GM12878 (cell line): ENCODE data around the gene CPVL. TPM values are rescaled to one million over a fixed set of nuclear protein-coding genes. Genes with fewer than 3 reads are reported as not detected.

Experiments
- ATAC-seq: fragments of 200-7000 bp; cut with Tn5 transposase; 3 replicates; pipeline ENCODE4 v1.9.1; 2020; ENCODE audit warnings: mild to moderate bottlenecking, moderate library complexity
- BruUV-seq: library from RNA; stranded (reverse); fragments of 400-500 nt; replicated peaks from 2 replicates; lab custom pipeline; 2021; lab: Mats Ljungman, UMichigan
- CTCF ChIA-PET: fragments of 300-600 bp; sonication (Branson Sonifier 250); formaldehyde crosslinking; extraction: SDS; loops from one replicate; lab custom pipeline; 2021; ENCODE audit warnings: inconsistent platforms; lab: Yijun Ruan, JAX
- POLR2A ChIA-PET: fragments of 350-600 bp; formaldehyde crosslinking; extraction: SDS; loops from one replicate; lab custom pipeline; 2021; ENCODE audit warnings: inconsistent platforms; lab: Charles Lee
- RAD21 ChIA-PET: fragments of 300-600 bp; sonication (Branson Sonifier 250); formaldehyde crosslinking; loops from one replicate; lab custom pipeline; 2023; ENCODE audit warnings: antibody characterized with exemption; ENCODE audit not compliant: unreplicated experiment; lab: Charles Lee
- SMC1A ChIA-PET: fragments of 300-600 bp; sonication (Branson Sonifier 250); formaldehyde crosslinking; loops from one replicate; lab custom pipeline; 2023; ENCODE audit not compliant: unreplicated experiment, uncharacterized antibody; lab: Charles Lee
- DNase-seq: peaks from one replicate; pipeline ENCODE4 v3.0.0-alpha.2; 2011; ENCODE audit warnings: low read depth, low spot score
- FAIRE-seq: peaks from 3 replicates; lab custom pipeline; 2011; peaks lifted over from hg19 to GRCh38; lab: Jason Lieb, UNC
- H2AFZ ChIP-seq: 2 replicates; pipeline ENCODE4 v1.6.0; 2011; ENCODE audit warnings: low read depth, low read length, control low read depth; ENCODE audit not compliant: control insufficient read depth
- H3K27ac ChIP-seq: 2 replicates; pipeline ENCODE4 v1.5.1; 2011; ENCODE audit warnings: control low read depth; ENCODE audit not compliant: control insufficient read depth, insufficient read depth
- H3K27me3 ChIP-seq, 2 experiments: replicated peaks in 1 of 2; 2 replicates each; pipeline versions ENCODE4 v1.6.0 to v1.6.1; 2011; ENCODE audit warnings: low read length in 1 of 2; ENCODE audit not compliant: control insufficient read depth in 2 of 2, insufficient read depth in 2 of 2
- H3K36me3 ChIP-seq, 2 experiments: 2 replicates each; pipeline ENCODE4 v1.5.1; 2011; ENCODE audit warnings: low read length in 1 of 2; ENCODE audit not compliant: control insufficient read depth in 2 of 2, insufficient read depth in 2 of 2
- H3K4me1 ChIP-seq: 2 replicates; pipeline ENCODE4 v1.6.1; 2011; ENCODE audit warnings: mild to moderate bottlenecking, low read length, moderate library complexity, mixed read lengths; ENCODE audit not compliant: control insufficient read depth, insufficient read depth
- H3K4me2 ChIP-seq: 2 replicates; pipeline ENCODE4 v1.6.0; 2011; ENCODE audit warnings: control low read depth; ENCODE audit not compliant: control insufficient read depth, insufficient read depth
- H3K4me3 ChIP-seq: fragments of 200-600 bp; sonication (generic); 2 replicates; pipeline ENCODE4 v1.5.1; 2016
- H3K79me2 ChIP-seq: 2 replicates; pipeline ENCODE4 v1.6.0; 2011; ENCODE audit warnings: low read length; ENCODE audit not compliant: control insufficient read depth, insufficient read depth
- H3K9ac ChIP-seq: 2 replicates; pipeline ENCODE4 v1.8.0; 2011; ENCODE audit warnings: low read length, control low read depth, mixed read lengths; ENCODE audit not compliant: control insufficient read depth, insufficient read depth
- H3K9me3 ChIP-seq: replicated peaks from 3 replicates; pipeline ENCODE4 v1.5.1; 2011; ENCODE audit warnings: mild to moderate bottlenecking, low read length; ENCODE audit not compliant: control insufficient read depth, insufficient read depth
- H4K20me1 ChIP-seq: 2 replicates; pipeline ENCODE4 v1.6.0; 2011; ENCODE audit not compliant: control insufficient read depth, insufficient read depth
- BHLHE40 ChIP-seq, 2 experiments: fragments of 450-650 bp in 1 of 2; IDR thresholded peaks; 2 replicates each; pipeline ENCODE4 v1.6.1; 2011 to 2017; ENCODE audit warnings: low read depth in 2 of 2, borderline replicate concordance in 1 of 2, improper control_type of control experiment in 1 of 2, low read length in 1 of 2, mild to moderate bottlenecking in 1 of 2
- CHD4 ChIP-seq: fragments of 200-600 bp; sonication (generic); IDR thresholded peaks from 2 replicates; pipeline ENCODE4 v1.6.1; 2016; ENCODE audit warnings: mild to moderate bottlenecking
- JUND ChIP-seq: IDR thresholded peaks from 2 replicates; pipeline ENCODE4 v1.6.1; 2012; ENCODE audit warnings: low read depth, mild to moderate bottlenecking, low read length, improper control_type of control experiment, moderate library complexity
- KDM1A ChIP-seq: fragments of 200-600 bp; sonication (generic); IDR thresholded peaks from 2 replicates; pipeline ENCODE4 v1.6.1; 2016; ENCODE audit warnings: borderline replicate concordance
- KLF5 ChIP-seq: fragments of 450-650 bp; IDR thresholded peaks from 2 replicates; pipeline ENCODE4 v1.6.1; 2014; ENCODE audit warnings: mild to moderate bottlenecking; ENCODE audit not compliant: partially characterized antibody
- SMARCA5 ChIP-seq: fragments of 450-650 bp; IDR thresholded peaks from 2 replicates; pipeline ENCODE4 v1.6.1; 2017; ENCODE audit warnings: mild to moderate bottlenecking
- SREBF2 ChIP-seq: IDR thresholded peaks from 2 replicates; pipeline ENCODE4 v1.6.1; 2012; ENCODE audit warnings: mild to moderate bottlenecking, low read length
- ZBED1 ChIP-seq: IDR thresholded peaks from 2 replicates; pipeline ENCODE4 v1.6.1; 2016; ENCODE audit warnings: borderline replicate concordance
- ZSCAN29 ChIP-seq: fragments of 450-650 bp; IDR thresholded peaks from 2 replicates; pipeline ENCODE4 v1.6.1; 2017; ENCODE audit warnings: mild to moderate bottlenecking, moderate library complexity
- WGBS: methylation state at CpG from one replicate; pipeline ENCODE4 v1.1.6; 2016; ENCODE audit warnings: low lambda C conversion rate; ENCODE audit not compliant: insufficient replicate concordance, insufficient coverage; ENCODE audit errors: missing lambda C conversion rate; 5-methylcytosine and 5-hydroxymethylcytosine counted together
- in situ Hi-C: fragments of 300-500 bp; cut with MboI; formaldehyde crosslinking; loops from 9 replicates; pipeline ENCODE4 v1.14.3; 2018; ENCODE audit warnings: mixed read lengths
- intact Hi-C: fragments of 100-400 bp; cut with micrococcal nuclease; formaldehyde crosslinking; loops from one replicate; pipeline ENCODE4 v1.14.2; 2022; ENCODE audit not compliant: unreplicated experiment
- polyA plus RNA-seq, 11 experiments: library from polyadenylated mRNA; depleted of rRNA in 4 of 11; unstranded in 6 of 11; stranded (reverse) in 5 of 11; fragments of >200 nt; fragmentation: Nextera tagmentation in 4 of 11; fragmentation: Illumina TruSeq in 1 of 11; extraction: Ambion mirVana in 4 of 11; extraction: Trizol in 1 of 11; gene quantifications; 1 replicate in 1 of 11; 2 replicates in 10 of 11; pipeline versions ENCODE4 v1.2.1 to v1.2.3, GENCODE V29; 2011 to 2016; ENCODE audit warnings: inconsistent platforms in 2 of 11, missing spikeins in 2 of 11, low read depth in 1 of 11
- total RNA-seq, 4 experiments: library from RNA; depleted of rRNA in 3 of 4; stranded (reverse); fragments of >200 nt in 3 of 4; fragmentation: Illumina TruSeq in 1 of 4; extraction: Trizol in 1 of 4; gene quantifications; 2 replicates each; pipeline versions ENCODE4 v1.2.1 to v1.2.3, GENCODE V29; 2013 to 2021
- TF ChIP-seq, protein P1 (sequence below): IDR thresholded peaks from 2 replicates; pipeline ENCODE4 v1.6.1; 2012; ENCODE audit warnings: low read depth, low read length, improper control_type of control experiment
- TF ChIP-seq, protein P2 (sequence below): IDR thresholded peaks from 2 replicates; pipeline ENCODE4 v1.6.1; 2011; ENCODE audit warnings: borderline replicate concordance, low read depth, mild to moderate bottlenecking, moderate library complexity, mixed read lengths, low read length; ENCODE audit not compliant: insufficient read depth; ENCODE audit errors: extremely low read length

Gene CPVL
- total and polyA plus RNA-seq, 10 of the 15 experiments (the other 5 are each of a cell fraction or from before 2014, with no cell fraction given), result 0.59 TPM; not detected in 9

DNA sequence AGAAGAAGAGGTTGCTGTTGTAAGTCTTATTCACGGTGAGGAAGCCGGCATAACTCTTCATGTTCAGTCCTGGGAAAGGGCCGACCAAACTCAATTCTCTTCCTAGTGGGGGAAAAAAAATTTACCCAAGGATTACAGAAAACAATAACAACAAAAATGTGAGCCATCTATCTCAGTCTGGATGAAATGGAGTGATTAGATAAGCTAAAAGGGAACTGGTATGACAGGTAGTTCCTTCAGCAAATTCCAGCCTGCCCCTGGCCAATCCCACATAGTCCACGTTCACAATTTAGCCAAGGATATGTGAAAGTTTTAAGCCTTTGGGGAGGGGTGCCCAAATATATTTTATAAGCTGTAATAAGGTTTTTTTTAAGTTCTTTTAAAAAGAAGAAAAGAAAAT lies 33.6 kb downstream of the CPVL start:
- no TSS peak for BruUV-seq
- Histone ChIP-seq H3K9ac (no peak overlapping the region), H3K27ac (no peak overlapping the region), H3K4me2 (no peak overlapping the region), H3K79me2 (no peaks in the 10 kb centered on the region), H3K4me1 (no peaks in the 10 kb centered on the region), H3K36me3 (no peaks in the 10 kb centered on the region), H2AFZ (no peak overlapping the region), H4K20me1 (no peaks in the 10 kb centered on the region), H3K4me3 (no peak overlapping the region), H3K9me3 (no peaks in the 10 kb centered on the region), H3K27me3 (peaks cover 3% of the 10 kb centered on the region in 2 experiments; a peak in 2 of 4 replicates)
- 43% methylated on average over 4 of the region's 4 CpGs for WGBS
- ChIA-PET SMC1A (interaction anchor here (1.3 kb wide), 1 partner anchor 296 kb away, joined by 3 read pairs; no protein-coding TSS in a partner anchor), POLR2A (no interaction called here), RAD21 (no interaction called here), CTCF (interaction anchor here (0.6 to 3.3 kb wide), 3 partner anchors 11 to 191 kb away, joined by 3 to 10 read pairs (median 7); no protein-coding TSS in a partner anchor)
- TF ChIP-seq JUND, result no peak
- TF ChIP-seq, protein P1, sequence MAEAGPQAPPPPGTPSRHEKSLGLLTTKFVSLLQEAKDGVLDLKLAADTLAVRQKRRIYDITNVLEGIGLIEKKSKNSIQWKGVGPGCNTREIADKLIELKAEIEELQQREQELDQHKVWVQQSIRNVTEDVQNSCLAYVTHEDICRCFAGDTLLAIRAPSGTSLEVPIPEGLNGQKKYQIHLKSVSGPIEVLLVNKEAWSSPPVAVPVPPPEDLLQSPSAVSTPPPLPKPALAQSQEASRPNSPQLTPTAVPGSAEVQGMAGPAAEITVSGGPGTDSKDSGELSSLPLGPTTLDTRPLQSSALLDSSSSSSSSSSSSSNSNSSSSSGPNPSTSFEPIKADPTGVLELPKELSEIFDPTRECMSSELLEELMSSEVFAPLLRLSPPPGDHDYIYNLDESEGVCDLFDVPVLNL, result no peak
- TF ChIP-seq SMARCA5, result no peak
- TF ChIP-seq KLF5, result no peak
- TF ChIP-seq SREBF2, result no peak
- no peak for TF ChIP-seq CHD4
- in situ Hi-C loops (no loop called here), intact Hi-C loops (loop anchor here (5.0 kb wide), 1 partner anchor 230 kb away; no protein-coding TSS in a partner anchor)
- no peak for DNase-seq
- no peak for FAIRE-seq
- ATAC-seq, result no peak

DNA sequence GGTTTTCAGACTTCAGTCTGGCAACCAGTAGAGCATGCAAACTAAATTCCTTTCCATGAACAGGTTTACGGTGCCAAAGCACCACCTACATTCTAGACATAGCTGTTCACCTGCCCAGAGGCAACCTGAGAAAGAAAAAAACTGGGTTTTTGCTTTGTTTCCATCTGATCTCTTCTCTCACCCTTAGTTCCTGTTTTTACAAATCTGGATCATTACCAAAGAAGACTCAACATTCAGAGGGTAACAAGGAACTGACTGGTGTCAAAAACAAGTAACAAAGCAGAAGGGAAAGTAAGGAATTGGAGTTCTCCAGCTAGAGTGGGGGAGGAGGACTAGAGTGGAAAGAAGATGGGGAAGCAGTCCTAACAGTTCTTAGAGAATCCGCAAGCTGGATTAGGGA lies 36.4 kb downstream of the CPVL start:
- Histone ChIP-seq H3K27me3 (peaks cover 3 to 5% of the 10 kb centered on the region in 2 experiments; a peak in 2 of 4 replicates), H3K4me3 (no peak overlapping the region), H2AFZ (no peak overlapping the region), H3K9ac (no peak overlapping the region), H3K4me1 (no peaks in the 10 kb centered on the region), H3K4me2 (no peak overlapping the region), H3K9me3 (no peaks in the 10 kb centered on the region), H3K27ac (no peak overlapping the region), H3K79me2 (no peaks in the 10 kb centered on the region), H4K20me1 (no peaks in the 10 kb centered on the region), H3K36me3 (no peaks in the 10 kb centered on the region)
- in situ Hi-C loops, result loop anchor here (5.0 kb wide), 1 partner anchor 188 kb away; no protein-coding TSS in a partner anchor
- ChIA-PET RAD21 (no interaction called here), SMC1A (interaction anchor here (2.3 kb wide), 1 partner anchor 183 kb away, joined by 10 read pairs; no protein-coding TSS in a partner anchor), CTCF (interaction anchor here (0.6 to 16.4 kb wide), 2 partner anchors 185 to 1335 kb away, joined by 3 to 375 read pairs; no protein-coding TSS in a partner anchor), POLR2A (interaction anchor here (0.6 kb wide), 1 partner anchor 39 kb away, joined by 3 read pairs; no protein-coding TSS in a partner anchor)
- no peak for DNase-seq
- ATAC-seq, result no peak
- intact Hi-C loops, result loop anchor here (5.0 kb wide), 1 partner anchor 232 kb away; no protein-coding TSS in a partner anchor
- WGBS, result 22% methylated on average over 2 of the region's 2 CpGs
- no peak for FAIRE-seq
- no TSS peak for BruUV-seq
- TF ChIP-seq ZBED1, result no peak
- TF ChIP-seq CHD4, result no peak
- TF ChIP-seq, protein P2, sequence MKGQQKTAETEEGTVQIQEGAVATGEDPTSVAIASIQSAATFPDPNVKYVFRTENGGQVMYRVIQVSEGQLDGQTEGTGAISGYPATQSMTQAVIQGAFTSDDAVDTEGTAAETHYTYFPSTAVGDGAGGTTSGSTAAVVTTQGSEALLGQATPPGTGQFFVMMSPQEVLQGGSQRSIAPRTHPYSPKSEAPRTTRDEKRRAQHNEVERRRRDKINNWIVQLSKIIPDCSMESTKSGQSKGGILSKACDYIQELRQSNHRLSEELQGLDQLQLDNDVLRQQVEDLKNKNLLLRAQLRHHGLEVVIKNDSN, result no peak
- no peak for TF ChIP-seq ZSCAN29
- TF ChIP-seq KDM1A, result no peak
- TF ChIP-seq BHLHE40 (IDR thresholded peaks at IDR 0.05; ENCODE audit: borderline replicate concordance in 1 of 2, low read depth in 2 of 2, low read length in 1 of 2), result no peak
